ENCODE data around the gene KLF2.

DNA sequence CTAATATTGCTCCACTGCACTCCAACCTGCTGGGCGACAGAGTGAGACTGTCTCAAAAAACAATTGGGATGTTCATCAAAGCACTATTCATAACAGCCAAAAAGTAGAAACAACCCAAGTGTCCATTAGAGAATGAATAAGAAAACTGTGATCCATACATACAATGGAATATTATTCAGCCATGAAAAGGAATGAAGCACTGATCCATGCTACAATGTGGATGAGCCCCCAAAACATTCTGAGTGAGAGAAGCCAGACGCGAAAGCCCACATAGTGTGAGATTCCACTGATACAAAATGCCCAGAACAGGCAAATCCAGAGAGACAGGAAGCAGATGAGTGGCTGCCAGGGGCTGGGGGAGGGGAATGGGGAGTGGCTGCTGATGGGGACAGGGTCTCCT, 16.0 kb downstream of the KLF2 start:
- TF ChIP-seq, protein P1, sequence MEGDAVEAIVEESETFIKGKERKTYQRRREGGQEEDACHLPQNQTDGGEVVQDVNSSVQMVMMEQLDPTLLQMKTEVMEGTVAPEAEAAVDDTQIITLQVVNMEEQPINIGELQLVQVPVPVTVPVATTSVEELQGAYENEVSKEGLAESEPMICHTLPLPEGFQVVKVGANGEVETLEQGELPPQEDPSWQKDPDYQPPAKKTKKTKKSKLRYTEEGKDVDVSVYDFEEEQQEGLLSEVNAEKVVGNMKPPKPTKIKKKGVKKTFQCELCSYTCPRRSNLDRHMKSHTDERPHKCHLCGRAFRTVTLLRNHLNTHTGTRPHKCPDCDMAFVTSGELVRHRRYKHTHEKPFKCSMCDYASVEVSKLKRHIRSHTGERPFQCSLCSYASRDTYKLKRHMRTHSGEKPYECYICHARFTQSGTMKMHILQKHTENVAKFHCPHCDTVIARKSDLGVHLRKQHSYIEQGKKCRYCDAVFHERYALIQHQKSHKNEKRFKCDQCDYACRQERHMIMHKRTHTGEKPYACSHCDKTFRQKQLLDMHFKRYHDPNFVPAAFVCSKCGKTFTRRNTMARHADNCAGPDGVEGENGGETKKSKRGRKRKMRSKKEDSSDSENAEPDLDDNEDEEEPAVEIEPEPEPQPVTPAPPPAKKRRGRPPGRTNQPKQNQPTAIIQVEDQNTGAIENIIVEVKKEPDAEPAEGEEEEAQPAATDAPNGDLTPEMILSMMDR (IDR thresholded peaks at IDR 0.05; ENCODE audit: low read length): no peak
- no peak for TF ChIP-seq EZH2 (IDR thresholded peaks at IDR 0.05; ENCODE audit: borderline replicate concordance, low read length)

Data from OCI-LY1 (cell line).